Measurements from ENCODE around the gene LLGL2.

- no peak for TF ChIP-seq CTCF (conservative IDR thresholded peaks at IDR 0.05 in 1 of 2, IDR thresholded peaks at IDR 0.05 in 1 of 2; ENCODE audit: extremely low read depth in 1 of 2, insufficient read depth in 1 of 2, low read depth in 1 of 2, low read length in 2 of 2)
- no peak for TF ChIP-seq EZH2 (IDR thresholded peaks at IDR 0.05; ENCODE audit: borderline replicate concordance, low read length)
Observed at GRCh38 chr17:75499313-75500022, 26.0 kb upstream of the LLGL2 start.
